ENCODE results near the gene CLEC16A. TPM values are rescaled to one million over a fixed set of nuclear protein-coding genes. Genes with fewer than 3 reads are reported as not detected.
"Not testable (repeated sequence)": the region's sequence is repeated elsewhere in the genome, so short reads cannot be mapped to it uniquely, and the experiment has no call there.

Gene CLEC16A
- total RNA-seq, 1 donor from 2014 or later = 32.4 TPM

DNA sequence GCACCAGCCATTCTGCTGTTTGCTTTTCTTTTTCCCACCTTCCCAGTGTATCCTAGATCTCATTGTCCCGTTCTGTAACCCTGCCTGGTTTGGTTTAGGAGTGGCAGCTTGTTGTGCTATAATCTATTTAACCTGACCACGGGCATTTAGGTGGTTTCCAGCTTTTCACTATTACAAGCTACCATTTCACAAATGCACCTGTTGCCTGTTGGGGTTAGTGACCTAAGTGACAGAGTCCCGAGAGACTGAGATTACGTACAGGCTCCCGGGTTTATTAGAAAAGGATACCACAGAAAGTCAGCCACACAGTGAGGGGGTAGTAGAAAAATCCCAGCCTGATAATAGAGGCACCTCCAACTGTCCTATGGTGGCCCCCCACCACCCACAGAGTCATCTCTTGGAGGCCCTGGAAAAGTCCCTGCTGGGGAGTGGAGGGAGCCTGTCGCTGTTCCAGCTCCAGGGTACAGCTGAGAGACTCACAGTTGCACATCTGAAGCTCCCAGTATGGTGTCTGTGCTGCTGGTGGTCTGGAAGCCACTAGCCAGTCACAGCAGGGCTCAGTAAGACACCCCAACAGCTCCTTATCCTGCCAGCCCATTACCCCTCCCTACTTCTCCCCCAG is 21.2 kb downstream of the CLEC16A start:
- DNase-seq (ENCODE audit: extremely low read depth, low read depth, low spot score) = no peak

GRCh38 chr16:10966129-10966528 is 21.8 kb downstream of the CLEC16A start:
- no peak for DNase-seq (ENCODE audit: extremely low read depth, low read depth, low spot score)

DNA sequence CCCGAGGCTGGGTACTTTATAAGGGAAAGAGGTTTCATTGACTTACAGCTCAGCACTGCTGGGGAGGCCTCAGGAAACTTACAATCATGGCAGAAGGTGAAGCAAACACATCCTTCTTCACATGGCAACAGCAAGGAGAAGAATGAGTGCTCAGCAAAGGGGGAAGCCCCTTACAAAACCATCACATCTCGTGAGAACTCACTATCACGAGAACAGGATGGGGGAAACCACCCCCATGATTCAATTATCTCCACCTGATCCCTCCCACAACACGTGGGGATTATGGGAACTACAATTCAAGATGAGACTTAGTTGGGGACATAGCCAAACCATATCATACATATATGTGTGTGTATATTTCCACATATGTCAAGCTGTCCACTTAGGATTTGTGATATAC is 22.2 kb downstream of the CLEC16A start:
- not testable (repeated sequence) for DNase-seq (ENCODE audit: extremely low read depth, low read depth, low spot score)

DNA sequence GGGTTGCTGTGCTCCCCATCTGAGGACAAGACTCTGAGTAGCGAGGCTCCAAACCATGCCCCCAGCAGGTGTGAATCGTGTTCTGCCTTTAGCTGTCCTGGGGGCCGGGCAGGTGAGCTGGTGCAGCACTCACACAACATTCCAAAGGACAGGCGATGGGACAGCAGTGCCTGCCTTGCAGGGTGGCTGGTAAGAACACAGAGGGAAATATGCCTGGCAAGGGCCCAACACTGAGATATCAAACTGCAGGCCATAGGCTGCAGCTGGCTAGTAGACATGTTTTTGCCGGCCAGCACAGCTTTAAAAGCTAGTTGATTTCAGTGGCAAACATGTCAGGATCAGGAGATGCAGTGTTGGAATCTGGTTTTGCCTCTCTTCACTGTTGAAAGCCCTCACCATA is 23.6 kb downstream of the CLEC16A start:
- no peak for DNase-seq (ENCODE audit: extremely low read depth, low read depth, low spot score)

DNA sequence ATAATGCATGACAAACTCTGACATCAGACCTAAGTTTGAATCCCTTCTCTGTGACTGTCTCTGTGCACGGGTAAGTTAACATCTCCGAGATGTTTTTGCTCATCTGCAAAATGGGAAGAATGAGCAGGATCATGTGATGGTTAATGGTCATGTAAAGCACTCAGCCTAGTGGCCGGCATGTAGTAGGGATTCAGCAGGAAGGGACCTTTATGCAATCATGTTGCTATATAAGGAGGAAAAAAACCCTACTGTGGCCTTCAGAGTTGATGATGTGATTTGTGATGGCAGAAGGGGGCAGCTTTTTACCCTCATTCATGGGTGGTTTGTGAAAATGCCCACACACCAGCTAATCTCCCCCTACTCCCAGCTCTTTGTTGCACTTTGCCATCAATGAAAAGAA is 24.1 kb downstream of the CLEC16A start:
- no peak for DNase-seq (ENCODE audit: extremely low read depth, low read depth, low spot score)

DNA sequence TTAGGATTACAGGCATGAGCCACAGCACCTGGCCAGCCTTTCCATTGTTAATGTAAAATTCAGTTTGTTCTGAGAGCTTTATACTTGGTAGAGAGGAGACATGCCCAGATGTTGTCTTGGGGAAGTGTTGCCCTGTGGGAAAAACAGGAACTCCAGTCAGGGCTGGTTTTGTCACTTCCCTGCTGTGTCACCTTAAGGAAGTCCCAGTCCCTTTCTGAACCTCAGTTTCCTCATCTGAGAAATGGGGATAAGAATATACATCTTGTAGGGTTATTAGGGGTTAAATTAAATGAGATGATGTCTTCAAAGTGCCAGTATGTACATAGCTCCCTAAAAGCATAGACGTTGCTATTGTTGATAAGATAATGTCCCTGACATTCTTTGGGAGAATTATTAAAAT is 25.3 kb downstream of the CLEC16A start:
- no peak for DNase-seq (ENCODE audit: extremely low read depth, low read depth, low spot score)

DNA sequence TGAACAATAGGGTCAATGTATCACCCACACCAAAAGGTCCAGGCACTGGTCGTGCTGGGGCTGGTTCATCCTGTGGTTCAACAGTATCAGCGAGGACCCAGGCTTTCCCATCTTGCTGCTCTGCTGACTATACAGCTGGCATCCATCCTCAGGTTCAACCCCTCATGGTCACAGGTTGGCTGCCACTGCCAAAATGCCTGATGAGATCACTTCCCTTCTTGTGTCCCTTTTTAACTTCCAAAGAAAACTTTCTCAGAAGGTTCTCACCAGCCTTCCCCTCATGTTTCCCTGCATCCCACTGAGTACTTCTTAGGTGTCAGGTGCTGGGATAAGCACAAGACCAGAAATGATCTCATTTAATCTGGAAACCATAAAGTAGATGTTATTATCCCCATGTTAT is 25.7 kb downstream of the CLEC16A start:
- DNase-seq (ENCODE audit: extremely low read depth, low read depth, low spot score) = no peak

DNA sequence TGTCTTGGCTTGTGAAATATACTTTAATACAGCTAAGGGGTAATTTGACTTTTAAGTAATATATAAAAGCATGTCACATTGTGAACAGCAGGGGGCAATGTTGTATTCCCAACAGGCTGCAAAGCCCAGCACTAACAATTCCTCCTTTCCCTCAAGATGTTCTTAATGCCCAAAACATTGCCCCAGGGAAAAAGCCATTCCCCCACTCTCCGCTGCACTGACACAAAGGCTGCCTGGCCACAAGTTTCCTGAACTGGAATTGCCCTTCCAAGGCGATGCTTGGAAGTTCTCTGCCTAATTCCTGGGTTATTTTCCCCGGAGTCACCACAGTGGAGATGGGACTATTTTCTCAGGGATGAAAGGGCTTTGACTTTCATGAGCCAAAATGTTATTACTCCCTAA is 27.2 kb downstream of the CLEC16A start:
- peak; percentile 63 for DNase-seq (ENCODE audit: extremely low read depth, low read depth, low spot score)

DNA sequence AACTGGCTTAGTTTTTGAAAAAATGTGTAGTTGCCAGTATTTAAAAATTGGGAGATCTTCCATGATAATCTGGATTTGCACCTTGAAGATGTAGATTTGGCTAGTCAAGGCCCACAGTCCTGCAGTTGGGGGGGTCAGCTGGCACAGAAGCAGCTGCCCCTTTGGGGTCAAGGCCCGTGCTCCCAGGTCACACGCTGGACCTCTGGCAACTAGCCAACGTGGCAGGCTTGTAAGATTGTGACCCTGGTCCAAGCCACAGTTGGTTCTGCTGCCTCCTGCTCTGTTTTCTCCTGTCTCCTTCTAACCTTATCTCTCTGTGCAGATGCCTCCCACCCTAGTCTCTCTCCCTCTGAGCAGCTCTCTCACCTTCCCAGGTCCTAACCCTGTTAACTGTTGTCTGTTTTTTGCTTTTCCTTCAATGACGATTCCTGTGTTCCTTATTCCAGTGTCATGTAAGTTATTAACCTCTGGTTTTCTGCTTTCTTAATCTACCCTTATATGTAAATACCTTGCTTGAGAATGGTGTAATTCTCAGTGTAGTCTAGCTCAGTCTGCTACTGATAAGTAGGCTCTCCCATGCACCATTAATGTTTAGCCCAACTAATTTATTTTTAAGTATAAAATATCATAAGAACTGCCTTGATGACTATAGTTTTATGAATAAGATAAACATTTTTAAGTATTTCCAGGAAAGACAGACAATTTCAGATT is 27.9 kb downstream of the CLEC16A start:
- DNase-seq (ENCODE audit: extremely low read depth, low read depth, low spot score) = no peak

GRCh38 chr16:10972819-10973464 is 28.6 kb downstream of the CLEC16A start:
- no peak for DNase-seq (ENCODE audit: extremely low read depth, low read depth, low spot score)

- no peak for DNase-seq (ENCODE audit: extremely low read depth, low read depth, low spot score)
These were observed 32.3 kb downstream of the CLEC16A start for GRCh38 chr16:10976634-10977033.

DNA sequence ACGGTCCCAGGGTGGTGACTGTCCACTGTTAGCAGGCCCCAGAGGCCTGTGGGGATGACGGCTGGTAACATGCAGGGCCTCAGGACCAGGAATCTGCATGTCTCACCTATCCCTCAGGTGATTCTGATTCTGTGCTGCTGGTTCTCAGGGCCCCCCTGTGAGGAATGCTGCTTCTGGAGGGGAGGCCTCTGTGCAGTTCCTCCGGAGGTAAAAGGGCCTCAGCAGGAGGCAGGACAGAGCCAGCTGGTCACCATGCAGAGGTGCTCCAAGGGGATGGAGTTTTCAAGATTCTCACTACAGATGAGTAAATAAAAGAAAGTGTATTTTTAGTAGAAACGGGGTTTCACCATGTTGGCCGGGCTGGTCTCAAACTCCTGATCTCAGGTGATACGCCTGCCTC is 33.8 kb downstream of the CLEC16A start:
- no peak for DNase-seq (ENCODE audit: extremely low read depth, low read depth, low spot score)

DNA sequence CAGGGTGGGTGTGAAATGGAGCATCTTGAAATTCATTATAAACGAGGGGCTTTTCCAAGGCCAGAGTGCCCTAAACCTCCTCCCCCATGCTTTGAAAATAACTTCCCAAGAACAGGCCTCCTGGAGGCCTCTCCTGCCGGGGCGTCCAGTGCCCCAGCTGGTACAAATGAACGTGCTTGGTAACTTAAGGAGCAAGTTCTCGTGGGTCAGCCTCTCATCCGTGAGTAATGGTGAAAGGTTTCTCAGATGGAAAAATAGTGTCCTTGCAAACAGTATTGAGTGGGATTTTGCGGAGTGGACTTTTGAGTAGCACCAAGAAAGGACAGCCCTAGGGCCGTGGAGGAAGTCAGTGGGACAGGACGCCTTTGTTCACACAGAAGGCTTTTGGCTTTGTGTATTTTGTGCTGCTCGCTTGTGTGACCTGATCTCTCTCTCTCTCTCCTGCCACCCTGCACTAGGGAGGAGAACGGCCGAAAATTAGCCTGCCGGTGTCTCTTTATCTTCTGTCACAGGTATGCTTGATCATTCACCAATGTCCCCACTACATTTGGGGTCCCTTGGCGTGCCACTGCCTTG is 34.6 kb downstream of the CLEC16A start:
- no peak for DNase-seq (ENCODE audit: extremely low read depth, low read depth, low spot score)

DNA sequence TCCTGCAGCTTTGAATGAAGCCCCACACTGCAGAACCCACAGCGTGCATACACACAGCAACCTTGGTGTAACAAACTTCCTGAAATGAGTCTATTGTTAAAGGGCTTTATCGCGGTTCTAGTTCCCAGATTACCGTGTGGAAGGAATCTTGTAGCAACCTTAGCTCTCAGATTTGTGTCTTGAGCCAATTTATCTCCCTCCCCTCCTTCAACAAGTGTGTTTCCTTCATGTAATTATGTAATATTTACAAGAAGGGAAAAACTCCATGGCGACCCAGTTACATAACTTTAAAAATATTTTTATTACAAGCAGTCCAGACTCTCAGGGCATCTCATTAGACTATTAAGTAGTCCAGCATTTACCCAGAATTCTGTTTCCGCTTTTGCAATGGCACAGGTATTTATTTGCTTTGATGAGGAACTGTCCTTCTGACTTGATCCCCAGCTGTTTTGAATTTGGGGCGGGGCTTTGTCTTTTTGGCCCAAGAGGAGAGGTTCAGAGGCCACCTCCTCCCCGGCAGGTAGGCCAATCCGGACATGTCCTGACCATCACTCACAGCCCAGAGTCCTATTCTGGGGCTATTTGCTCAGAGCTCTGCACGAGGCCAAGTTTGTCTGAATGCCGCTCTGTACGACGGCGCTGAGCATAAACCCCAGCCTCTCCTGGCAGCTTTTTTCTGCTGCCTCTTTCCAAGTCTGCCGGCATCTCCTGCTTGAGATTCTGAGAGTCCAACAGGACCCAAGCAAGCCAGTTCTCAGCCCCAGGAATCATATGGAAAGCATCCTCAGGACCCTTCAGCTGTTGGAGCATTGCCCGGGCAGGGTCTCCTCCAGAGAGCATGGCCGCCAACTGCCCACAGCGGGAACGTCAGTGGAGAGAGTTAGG is 35.6 kb downstream of the CLEC16A start:
- DNase-seq (ENCODE audit: extremely low read depth, low read depth, low spot score) = no peak

- no peak for DNase-seq (ENCODE audit: extremely low read depth, low read depth, low spot score)
These were observed 36.4 kb downstream of the CLEC16A start for GRCh38 chr16:10980813-10981212.

DNA sequence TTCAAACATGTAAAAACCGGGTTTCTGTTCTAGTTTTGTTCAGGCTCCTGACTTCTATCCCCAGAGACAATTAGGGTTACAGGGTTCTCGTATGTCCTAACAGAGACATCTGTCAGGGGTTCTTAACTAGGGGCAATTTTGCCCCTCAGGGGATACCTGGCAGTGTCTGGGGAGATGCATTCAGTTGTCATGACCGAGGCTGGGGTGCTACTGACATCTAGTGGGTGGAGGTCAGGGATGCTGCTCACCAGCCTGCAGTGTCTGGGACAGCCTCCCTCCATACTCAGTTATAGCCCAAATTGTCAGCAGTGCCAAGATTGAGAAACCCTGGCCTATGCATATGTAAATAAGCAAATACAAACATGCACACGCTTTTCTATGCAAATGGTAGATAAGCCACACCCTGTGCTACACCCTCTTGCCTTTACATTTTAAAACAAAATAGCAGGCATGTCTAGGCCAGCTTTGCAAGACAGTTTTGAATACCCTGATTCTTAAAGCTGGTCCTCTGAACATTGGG is 37.4 kb downstream of the CLEC16A start:
- no peak for DNase-seq (ENCODE audit: extremely low read depth, low read depth, low spot score)

- DNase-seq (ENCODE audit: extremely low read depth, low read depth, low spot score) = no peak
These were observed 38.2 kb downstream of the CLEC16A start for GRCh38 chr16:10982465-10983150.

- DNase-seq (ENCODE audit: extremely low read depth, low read depth, low spot score) = no peak
These were observed 38.8 kb downstream of the CLEC16A start for GRCh38 chr16:10983159-10983558.

DNA sequence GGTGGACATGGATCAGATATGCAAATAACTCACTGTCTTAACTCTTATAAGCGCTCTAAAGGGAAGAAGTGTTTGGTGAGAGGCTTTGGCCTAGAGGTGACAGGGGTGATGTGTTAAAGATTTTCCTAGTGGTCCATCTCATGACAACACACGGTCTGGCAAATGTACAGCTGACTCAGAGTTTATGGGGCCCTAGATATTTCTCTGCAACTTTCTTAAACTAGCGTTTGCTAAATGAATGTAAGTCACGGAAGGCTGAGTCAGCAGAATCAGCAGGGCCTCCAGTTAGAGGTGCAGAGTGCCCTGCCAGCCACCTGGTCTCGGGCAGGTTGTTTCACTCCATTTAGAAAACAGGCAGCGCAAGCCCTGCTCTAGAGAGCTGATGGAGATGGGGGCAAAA is 40.1 kb downstream of the CLEC16A start:
- no peak for DNase-seq (ENCODE audit: extremely low read depth, low read depth, low spot score)

Measured in glomerular endothelial cell (primary cell).